GM12878 (cell line): ENCODE results near the gene GEMIN5.

Source experiments
- EZH2 ChIP-seq: IDR thresholded peaks from 2 replicates; pipeline ENCODE4 v1.6.1; 2012; ENCODE audit warnings: low read depth, mild to moderate bottlenecking, control low read depth, inconsistent platforms, low read length, borderline replicate concordance; ENCODE audit not compliant: control insufficient read depth
- NBN ChIP-seq: fragments of 450-650 bp; IDR thresholded peaks from 2 replicates; pipeline ENCODE4 v1.6.1; 2016
- POLR2A ChIP-seq: IDR thresholded peaks from 2 replicates; pipeline ENCODE4 v1.6.1; 2011; ENCODE audit warnings: low read depth, mild to moderate bottlenecking, low read length
- POLR2AphosphoS5 ChIP-seq: IDR thresholded peaks from 2 replicates; pipeline ENCODE4 v1.6.1; 2011; ENCODE audit warnings: mild to moderate bottlenecking, low read length, inconsistent platforms
- RFX5 ChIP-seq: IDR thresholded peaks from 2 replicates; pipeline ENCODE4 v1.6.1; 2011; ENCODE audit warnings: low read depth, low read length, improper control_type of control experiment
- SREBF1 ChIP-seq: IDR thresholded peaks from 2 replicates; pipeline ENCODE4 v1.6.1; 2012; ENCODE audit warnings: mild to moderate bottlenecking, low read length
- SREBF2 ChIP-seq: IDR thresholded peaks from 2 replicates; pipeline ENCODE4 v1.6.1; 2012; ENCODE audit warnings: mild to moderate bottlenecking, low read length
- ZZZ3 ChIP-seq: IDR thresholded peaks from 2 replicates; pipeline ENCODE4 v1.6.1; 2011; ENCODE audit warnings: low read depth; ENCODE audit not compliant: control insufficient read depth, insufficient read length
- TF ChIP-seq, protein P1 (sequence below): IDR thresholded peaks from 2 replicates; pipeline ENCODE4 v1.6.1; 2011; ENCODE audit warnings: low read depth, low read length, improper control_type of control experiment, borderline replicate concordance

DNA sequence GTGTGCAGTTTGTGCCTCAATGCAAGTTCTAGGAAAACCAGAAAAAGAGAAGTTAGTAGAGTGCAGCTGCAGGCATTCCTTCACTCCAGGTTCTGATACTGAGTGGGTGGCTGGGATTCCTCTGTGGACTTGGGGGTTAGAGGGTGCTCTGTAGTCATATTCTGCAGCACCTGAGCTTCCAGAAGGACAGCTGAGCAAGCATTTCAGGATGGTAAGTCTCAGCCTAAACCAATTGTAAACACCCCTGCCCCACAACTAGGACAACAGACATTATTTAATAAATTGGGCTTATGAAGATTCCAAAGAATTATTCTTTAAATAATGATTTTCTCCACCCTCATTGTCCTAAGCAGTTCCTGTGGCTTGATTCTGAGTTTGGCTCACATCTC is 96.7 kb downstream of the GEMIN5 start:
- TF ChIP-seq RFX5 = no peak
- TF ChIP-seq NBN = no peak
- TF ChIP-seq ZZZ3 = no peak
- TF ChIP-seq POLR2A = no peak
- no peak for TF ChIP-seq SREBF1
- no peak for TF ChIP-seq EZH2
- TF ChIP-seq POLR2AphosphoS5 = no peak
- no peak for TF ChIP-seq SREBF2
- TF ChIP-seq, protein P1, sequence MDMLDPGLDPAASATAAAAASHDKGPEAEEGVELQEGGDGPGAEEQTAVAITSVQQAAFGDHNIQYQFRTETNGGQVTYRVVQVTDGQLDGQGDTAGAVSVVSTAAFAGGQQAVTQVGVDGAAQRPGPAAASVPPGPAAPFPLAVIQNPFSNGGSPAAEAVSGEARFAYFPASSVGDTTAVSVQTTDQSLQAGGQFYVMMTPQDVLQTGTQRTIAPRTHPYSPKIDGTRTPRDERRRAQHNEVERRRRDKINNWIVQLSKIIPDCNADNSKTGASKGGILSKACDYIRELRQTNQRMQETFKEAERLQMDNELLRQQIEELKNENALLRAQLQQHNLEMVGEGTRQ = no peak
